DMS 273 (cell line): ENCODE data around the gene URB1.
A peak's percentile ranks its signal among the peaks of the same experiment; 100 is the strongest.
"Not testable (repeated sequence)": the region's sequence is repeated elsewhere in the genome, so short reads cannot be mapped to it uniquely, and the experiment has no call there.

Experiments used
- DNase-seq: peaks from one replicate; lab custom pipeline; 2025; ENCODE audit not compliant: unreplicated experiment; lab: John Stamatoyannopoulos, UW

The URB1 gene

DNA sequence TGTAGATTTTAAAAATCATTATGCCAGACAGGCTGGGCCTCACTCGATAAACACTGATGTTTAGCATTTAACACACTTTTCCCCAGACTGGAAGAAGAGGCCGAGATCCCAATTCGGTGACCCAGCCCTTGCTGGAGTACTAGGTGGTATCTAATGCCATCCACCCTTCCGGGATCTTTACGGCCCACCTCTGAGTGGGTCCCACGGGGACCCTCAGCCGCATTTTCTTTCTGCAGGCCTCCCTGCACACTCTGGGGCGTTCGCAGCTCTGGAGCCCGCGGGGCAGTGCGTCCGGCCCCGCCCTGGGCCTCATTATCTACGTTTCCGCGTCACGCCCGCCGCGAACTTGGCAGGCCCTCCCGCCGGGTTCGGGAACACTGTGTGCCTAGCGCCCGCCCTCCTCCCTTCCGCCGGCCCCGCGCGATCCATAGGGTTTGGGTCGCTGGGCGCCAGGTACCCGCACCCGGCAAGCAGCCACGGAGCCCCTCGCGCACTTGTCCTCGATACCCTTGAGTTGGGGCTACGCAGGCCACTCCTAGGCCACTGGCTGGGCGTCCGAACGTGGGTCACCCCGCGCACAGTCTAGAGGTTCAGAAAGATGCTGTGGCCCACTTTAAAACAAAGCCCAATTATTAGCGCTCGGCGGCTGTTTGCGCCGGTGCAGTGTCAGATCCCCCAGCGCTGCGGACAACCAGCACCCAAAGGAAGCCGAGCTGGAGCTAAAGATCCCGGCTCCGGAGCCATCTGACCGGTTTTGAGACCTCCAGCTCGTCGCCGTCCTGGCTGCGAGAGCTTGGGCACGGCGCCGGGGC, 18.7 kb upstream of the URB1 start:
- peak; percentile 78 for DNase-seq

DNA sequence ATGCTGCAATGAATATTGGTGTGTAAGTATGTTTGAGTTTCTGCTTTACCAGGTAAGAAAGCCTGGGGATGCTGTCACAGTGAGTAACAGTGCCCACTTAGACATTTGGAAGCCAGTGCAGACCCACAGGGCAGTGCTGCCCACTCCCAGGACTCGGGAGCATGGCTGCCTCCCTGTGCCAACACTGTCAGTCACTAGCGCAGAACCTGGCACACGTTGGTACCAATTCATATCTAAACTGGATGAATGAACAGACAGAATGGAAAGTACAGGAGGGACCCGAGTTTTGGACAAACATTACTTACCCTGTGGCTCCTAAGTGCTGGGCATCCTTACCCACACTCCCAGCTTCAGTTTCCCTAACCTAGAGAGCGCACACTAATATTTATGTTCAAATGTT, 18.1 kb upstream of the URB1 start:
- DNase-seq: no peak

DNA sequence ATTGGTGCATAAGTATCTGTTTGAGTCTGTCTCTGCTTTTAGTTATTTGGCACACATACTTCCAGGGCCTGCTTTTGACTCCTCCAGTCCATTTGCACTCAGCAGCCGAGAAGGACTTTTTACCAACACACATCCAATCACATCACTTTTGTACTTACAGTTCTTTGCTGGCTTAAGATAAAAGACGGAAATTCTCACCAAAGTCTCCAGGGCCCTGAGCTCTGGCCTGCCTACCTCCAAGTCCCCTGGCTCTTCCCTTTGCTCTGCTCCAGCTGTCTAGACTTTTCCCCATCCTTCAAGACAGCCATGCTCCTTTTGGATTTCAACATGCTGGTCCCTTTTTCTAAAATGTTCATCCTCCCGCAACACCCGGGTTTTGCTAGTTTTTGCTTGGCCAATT, 17.5 kb upstream of the URB1 start:
- peak; percentile 17 for DNase-seq

DNA sequence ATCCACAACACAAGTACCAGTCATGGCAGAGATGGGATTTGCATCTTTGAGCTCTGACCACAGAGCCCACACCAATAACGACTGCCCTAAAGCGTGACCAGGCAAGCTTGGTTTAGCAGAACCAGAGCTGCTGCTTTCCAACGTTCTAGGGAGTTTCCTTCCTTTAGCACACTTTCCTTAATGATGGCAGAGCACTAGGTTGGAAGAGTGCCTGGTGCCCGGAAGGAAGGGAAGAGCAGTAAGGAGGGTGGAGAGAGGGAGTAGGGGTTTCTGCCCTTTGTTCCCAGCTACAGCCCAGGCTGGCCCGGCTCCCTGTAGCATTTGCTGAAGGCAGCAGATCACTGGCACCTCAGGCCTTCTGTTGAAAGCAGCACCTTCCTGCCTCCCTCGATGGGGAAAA, 13.6 kb upstream of the URB1 start:
- no peak for DNase-seq

DNA sequence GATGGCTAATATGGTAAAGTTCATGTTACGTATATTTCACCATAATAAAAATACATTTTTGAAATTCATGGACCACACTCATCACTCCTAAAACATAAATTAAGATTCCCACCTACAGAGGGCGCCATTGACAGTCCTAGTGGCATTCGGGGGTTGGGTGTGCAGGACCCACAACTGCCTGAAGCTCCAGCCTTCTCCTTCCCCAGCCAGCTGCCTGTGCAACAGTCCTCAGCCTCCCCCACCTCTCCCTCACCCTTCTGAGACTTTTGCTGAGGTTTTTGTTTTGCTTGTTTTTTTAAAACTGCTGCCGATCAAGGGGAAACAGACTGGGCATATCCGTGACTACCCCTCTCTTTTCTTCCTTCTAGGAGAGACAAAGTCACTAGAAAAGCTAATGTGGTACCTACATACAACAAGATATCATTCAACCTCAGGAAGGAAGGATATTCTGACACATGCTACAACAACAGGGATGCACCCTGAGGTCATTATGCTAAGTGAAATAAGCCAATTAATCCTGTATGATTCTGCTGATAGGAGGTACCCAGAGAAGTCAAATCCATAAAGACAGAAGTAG, 10.5 kb upstream of the URB1 start:
- peak; percentile 90 for DNase-seq

DNA sequence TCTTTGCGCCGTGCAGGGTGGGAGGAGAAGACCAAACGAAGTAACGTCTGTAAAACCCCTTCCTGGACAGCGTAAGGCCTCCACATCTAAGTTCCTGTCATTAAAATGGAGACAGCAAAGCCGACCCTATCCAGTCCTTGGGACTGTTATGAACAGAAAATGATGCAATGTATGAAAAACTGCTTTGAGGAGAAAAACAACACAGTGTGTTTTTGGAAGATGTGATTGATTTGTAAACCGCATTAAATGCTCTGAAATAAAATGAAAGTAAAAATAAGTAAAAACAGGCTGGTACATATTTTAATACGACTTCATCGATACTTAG, 827 bp upstream of the URB1 start:
- DNase-seq: no peak

DNA sequence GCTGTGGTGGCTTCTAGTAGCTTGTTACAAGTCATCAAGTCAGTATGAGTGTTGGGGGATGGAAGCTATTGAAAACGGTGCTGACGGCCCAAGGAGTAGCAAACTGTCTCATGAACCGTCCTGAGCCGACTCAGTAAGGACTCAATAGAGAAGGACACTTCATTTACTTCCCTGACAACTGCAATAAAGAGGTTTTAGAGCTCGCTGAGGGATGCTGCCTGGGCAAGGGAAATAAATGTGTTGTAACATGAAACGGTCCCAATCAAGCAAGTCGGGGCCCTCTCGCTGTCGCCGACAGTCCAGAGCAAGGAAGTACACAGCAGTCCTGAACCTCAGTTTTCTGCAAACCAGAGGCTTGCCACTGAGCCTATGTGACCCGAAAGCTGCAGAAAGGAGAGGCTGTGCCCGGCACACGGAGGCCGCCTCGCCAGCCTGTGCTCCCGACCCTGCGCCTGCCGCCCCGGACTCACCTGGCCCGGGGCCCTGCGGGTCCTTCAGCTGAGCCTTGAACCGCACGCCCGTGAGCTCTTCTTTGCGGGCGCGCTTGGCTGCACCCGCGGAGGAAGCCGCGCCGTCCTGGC, 423 bp downstream of the URB1 start:
- DNase-seq: peak; percentile 51

DNA sequence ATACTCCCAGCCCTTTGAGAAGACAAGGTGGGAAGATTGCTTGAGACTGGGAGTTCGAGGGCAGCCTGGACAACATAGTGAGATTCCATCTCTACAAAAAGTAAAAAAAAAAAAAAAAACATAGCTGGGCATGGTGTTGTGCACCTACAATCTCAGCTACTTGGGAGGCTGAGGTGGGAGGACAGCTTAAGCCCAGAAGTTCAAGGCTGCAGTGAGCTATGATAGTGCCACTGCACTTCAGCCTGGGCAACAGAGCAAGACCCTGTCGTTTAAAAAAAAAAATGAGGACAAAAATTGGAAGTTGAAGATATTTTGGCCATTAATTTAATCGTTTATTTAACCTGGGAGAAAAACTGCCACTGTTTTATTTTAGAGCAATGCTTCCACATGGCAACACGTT, 1.1 kb downstream of the URB1 start:
- no peak for DNase-seq

DNA sequence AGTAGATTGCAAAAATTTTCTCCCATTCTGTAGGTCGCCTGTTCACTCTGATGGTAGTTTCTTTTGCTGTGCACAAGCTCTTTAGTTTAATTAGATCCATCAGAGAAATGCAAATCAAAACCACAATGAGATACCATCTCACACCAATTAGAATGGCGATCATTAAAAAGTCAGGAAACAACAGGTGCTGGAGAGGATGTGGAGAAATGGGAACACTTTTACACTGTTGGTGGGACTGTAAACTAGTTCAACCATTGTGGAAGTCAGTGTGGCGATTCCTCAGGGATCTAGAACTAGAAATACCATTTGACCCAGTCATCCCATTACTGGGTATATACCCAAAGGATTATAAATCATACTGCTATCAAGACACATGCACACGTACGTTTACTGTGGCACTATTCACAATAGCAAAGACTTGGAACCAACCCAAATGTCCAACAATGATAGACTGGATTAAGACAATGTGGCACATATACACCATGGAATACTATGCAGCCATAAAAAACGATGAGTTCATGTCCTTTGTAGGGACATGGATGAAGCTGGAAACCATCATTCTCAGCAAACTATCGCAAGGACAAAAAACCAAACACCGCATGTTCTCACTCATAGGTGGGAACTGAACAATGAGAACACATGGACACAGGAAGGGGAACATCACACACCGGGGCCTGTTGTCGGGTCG, 2.1 kb downstream of the URB1 start:
- DNase-seq: not testable (repeated sequence)

DNA sequence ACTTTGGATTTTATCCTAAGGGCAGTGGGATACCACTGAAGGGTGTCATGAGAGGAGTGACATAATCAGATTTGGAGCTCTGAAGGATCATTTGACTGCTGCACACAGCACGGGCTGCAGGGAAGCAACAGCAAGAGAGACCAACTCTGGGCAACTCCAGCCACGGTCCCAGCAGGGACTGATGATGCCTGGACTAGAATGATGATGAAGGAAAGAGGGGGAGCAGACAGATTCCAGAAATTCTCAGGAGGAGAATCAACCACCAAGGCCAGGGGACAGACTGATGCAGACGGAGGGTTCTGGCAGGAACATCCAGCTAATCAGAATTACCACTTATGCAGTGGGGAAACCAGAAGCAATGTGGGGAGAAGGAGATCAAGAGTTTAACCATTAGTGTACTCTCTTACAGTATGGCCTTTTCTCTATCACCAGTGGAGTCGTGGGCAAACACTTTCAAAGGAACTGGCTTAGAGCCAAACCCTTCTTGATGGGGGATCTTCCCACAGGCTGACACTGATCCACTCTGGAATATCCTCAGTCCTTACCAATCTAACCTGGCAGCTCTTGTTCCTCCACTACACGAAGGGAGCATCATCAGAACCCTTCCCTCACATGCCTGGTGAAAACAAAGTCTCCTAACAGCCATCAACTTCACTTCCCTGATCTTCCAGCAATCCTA, 3.3 kb downstream of the URB1 start:
- no peak for DNase-seq

DNA sequence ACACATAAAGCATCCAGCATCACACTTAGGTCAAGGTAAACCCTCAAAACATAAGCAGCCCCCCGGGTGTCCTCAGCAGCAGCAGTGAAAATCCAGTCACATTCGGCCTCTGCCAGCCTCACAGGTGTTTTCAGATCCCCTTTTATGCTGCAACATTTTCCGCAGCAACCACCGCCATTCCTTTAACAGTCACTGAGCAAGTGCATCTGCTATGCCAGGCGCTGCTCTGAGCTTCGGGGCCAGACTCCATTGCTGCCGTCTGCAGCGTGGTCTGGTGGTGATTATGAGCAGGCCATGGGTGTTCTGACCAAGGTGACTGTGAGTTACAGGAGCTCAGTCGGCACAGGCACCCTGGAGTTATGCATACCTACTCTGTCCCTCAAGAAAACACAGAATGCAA, 4.5 kb downstream of the URB1 start:
- DNase-seq: no peak

DNA sequence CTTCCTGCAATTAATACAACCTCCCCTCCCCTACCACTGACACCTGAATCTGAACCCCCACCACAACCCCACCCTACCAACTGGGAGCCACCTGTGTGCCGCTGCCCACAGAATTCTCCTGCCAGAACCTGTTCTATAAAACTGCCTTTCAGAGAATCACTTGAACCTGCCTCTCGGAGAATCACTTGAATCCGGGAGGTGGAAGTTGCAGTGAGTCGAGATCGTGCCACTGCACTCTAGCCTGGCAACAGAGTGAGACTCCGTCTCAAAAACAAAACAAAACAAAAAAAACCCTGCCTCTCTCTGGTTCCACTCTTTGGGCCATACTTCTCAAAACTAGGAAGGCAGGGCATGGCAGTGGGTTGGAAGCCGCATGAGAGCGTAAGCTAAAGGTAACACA, 5.7 kb downstream of the URB1 start:
- DNase-seq: no peak

DNA sequence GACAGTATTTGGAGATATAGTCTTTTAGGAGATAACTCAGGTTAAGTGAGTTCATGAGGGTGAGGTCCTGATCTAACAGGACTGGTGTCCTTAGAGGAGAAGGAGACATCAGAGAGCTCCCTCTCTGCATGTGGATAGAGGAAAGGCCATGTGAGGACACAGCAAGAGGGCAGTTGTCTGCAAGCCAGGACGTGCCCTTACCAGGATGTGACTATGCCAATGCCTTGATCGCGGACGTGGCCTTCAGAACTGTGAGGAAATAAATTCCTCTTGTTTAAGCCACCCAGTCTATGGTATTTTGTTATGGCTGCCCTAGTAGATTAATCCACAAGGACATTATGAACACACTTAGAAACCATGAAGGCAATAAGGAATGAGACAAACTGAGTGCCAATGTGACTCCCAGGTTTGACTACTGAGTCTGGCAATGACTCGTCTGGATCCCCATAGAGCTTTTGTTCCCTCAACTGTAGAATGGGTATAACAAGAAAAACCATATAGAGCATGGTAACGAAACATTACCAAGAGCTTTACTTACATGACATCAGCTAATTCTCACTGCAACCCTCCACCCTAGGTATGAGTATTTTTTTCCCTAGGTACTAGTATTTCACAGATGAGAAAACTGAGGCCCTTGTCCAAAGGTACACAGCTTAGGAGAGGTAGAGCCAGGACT, 6.5 kb downstream of the URB1 start:
- peak; percentile 14 for DNase-seq

DNA sequence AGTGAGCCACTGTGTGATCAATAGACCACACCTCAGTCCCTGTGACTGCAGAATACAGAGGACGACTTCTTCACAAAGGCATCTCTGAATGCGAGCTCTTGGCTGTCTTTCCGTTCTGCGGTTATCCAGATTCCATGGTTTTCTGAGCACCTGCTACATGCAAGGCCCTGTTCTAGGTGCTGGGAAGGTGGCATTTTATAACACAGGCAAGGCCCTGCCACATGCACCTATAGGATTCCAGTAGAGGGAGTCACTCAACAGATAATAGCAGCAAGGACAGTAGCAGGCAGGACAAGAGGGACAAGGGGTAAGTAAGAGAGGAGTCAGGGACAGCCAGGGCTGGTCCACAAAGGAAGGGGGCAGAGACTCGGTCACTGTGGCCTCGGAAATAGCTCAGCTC, 9.0 kb downstream of the URB1 start:
- no peak for DNase-seq

DNA sequence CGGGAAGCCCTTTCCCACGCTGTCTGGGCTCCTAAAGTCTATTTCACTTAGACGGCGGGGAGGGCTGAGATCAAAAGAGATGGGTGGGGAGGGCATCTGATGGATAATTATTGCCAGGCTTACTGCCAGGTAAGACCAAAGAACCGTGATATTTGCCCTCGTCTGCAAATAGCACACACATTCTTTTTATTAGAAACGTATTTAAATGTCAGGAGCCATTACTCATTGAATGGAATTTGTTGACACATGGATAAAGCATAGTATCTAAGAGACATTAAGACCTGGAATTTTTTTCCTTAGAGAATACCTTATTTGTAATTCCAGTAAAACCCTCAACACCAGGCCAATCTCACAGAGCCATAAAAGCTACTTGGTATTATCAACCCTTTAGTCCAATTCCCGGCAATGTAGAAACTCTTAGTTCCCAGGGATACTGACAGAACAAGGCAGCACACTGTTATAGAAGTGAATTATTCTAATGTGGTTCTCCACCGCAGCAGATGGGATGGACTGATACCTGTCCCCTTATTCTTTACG, 10.6 kb downstream of the URB1 start:
- no peak for DNase-seq

DNA sequence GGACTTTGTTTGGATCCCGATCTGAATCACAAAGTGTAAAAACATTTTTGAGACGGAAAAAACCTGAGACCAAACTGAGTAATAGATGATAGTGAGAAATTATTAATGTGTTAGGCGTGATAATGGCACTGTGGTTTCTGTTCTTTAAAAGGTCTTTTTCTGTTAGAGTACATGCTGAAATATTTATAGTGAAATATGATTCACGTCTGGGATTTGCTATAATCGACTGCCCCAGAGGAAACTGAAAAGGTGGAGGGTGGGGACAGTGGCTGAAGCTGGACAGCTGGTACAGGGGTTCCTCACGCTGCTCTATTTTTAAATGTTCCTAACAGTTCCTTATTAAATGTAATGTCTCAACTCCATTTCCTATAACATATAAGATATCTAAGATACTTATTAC, 11.2 kb downstream of the URB1 start:
- no peak for DNase-seq

DNA sequence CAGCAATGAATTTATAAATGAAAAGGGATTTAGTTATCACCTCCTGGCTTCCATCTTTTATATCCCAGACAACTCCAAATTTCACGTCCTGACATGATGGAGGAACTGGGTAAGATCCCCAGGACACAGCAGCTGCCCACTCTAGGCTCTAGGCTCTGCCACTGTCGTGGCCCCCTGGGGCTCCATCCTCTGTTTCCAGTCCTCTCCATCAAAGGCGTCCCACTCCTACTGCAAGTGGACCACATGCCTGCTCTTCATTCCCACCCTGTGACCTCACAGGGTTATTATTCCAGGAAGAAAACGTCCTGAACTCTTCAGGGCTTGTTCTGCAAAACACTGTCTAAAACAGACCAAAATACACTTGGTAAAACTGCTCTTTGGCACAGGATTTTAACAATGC, 11.9 kb downstream of the URB1 start:
- DNase-seq: no peak

DNA sequence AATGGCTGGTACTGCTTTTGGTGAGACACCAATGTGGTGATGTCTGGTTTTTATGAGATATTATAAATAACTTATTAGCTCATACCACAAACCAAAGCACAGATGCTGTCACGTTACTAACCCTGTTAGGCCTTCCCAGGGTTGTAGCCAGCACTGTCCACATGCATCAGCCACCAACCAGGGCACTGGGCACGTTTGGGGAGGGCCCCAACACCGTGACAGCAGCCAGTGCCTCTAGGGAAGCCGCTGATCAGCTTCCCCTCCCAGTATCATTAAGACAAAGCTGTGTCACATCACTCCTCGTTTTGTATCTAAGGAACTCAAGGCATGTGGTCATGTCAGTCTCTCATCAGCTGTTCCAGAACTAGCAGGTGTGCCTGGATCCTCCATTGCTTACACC, 13.9 kb downstream of the URB1 start:
- DNase-seq: no peak

DNA sequence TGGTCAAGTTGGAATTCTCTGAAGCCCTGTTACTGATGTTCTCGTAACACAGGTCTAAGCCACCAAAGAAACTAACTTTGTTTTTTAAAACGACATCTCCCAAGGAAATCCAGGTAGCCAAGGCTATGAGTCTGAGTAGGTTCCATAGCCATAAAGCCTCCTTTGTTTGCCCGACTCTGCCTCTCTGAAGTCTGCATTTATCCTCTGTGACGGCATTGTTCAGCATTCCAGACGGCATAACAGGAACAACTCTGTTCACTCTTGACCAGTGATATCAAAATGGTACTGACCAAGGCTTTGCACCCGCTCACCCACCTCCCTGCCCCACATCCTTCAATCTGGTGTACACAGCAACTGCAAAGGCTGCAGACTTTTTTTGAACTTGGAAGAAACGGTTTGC, 14.8 kb downstream of the URB1 start:
- DNase-seq: no peak

DNA sequence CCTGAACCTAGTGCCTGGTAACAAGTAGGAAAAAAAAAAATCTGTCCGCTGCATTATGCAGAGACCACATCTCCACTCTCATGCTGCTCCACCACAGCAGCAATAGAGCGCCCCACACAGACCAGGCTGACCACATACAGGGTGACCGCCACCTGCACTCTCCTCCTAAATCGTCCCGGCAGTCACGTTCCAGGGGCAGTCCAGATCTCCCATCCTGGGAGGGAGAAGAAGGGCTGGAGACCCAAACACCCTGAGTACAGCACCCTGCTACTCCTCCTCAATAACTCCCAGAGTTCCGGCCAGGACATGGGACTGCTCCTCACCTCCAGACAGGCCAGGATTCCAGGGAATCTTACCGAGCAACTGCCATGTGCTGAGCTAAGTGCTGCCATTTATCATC, 15.3 kb downstream of the URB1 start:
- no peak for DNase-seq

DNA sequence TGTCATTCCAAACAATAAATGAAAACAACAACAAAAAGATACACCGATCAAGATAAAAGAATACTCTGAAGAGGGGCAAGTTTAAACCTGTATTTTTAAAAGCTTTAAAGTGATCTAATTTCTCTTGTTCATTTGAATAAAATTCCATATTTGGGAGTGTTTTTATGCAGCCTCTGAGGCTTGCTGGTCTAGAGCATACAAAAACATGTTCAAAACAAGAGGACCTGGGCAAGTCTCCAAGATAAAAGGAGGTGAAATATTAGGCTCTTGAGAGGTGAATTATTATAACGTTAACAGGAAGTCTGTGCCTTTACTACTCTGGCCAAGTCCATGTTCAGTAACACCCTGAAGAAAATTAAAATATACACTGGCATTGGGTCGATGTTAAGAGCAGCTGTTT, 20.1 kb downstream of the URB1 start:
- peak; percentile 26 for DNase-seq
